SK-N-SH treated with all-trans-retinoic acid at 6 μM for 48 hours (cell line): ENCODE results near the gene SCAND1.
"Not testable (repeated sequence)": the region's sequence is repeated elsewhere in the genome, so short reads cannot be mapped to it uniquely, and the experiment has no call there.

Experiments used
- ATAC-seq: fragments of 200-7000 bp; cut with Tn5 transposase; 3 replicates; pipeline ENCODE4 v1.9.1; 2020; ENCODE audit warnings: mild to moderate bottlenecking, moderate library complexity
- BACH2 ChIP-seq: fragments of 250-450 bp; sonication (Bioruptor Pico); IDR thresholded peaks from 2 replicates; pipeline ENCODE4 v1.9.0; 2021; ENCODE audit warnings: mild to moderate bottlenecking, borderline replicate concordance
- CREB5 ChIP-seq: fragments of 250-450 bp; sonication (Bioruptor Pico); IDR thresholded peaks from 2 replicates; pipeline ENCODE4 v1.5.1; 2020; ENCODE audit warnings: low read depth, mild to moderate bottlenecking, moderate library complexity
- CSDC2 ChIP-seq: fragments of 250-450 bp; sonication (Bioruptor Pico); IDR thresholded peaks from 2 replicates; pipeline ENCODE4 v1.5.0; 2020; ENCODE audit warnings: mild to moderate bottlenecking, moderate library complexity
- CSRNP3 ChIP-seq: fragments of 250-450 bp; sonication (Bioruptor Pico); IDR thresholded peaks from 2 replicates; pipeline ENCODE4 v1.5.1; 2021; ENCODE audit warnings: mild to moderate bottlenecking, moderate library complexity
- ESRRG ChIP-seq: fragments of 250-450 bp; sonication (Bioruptor Pico); IDR thresholded peaks from 2 replicates; pipeline ENCODE4 v1.6.1; 2021; ENCODE audit warnings: mild to moderate bottlenecking
- ISL1 ChIP-seq: fragments of 250-450 bp; sonication (Bioruptor Pico); IDR thresholded peaks from 2 replicates; pipeline ENCODE4 v2.1.2; 2022; ENCODE audit warnings: mild to moderate bottlenecking, moderate library complexity
- OSR1 ChIP-seq: fragments of 250-450 bp; sonication (Bioruptor Pico); IDR thresholded peaks from 2 replicates; pipeline ENCODE4 v1.8.0; 2022; ENCODE audit warnings: moderate library complexity, mild to moderate bottlenecking, inconsistent platforms
- POU6F1 ChIP-seq: fragments of 250-450 bp; sonication (Bioruptor Pico); IDR thresholded peaks from 2 replicates; pipeline ENCODE4 v1.8.0; 2021; ENCODE audit warnings: low read depth, mild to moderate bottlenecking, moderate library complexity, borderline replicate concordance
- PPARA ChIP-seq: fragments of 250-450 bp; sonication (Bioruptor Pico); IDR thresholded peaks from 2 replicates; pipeline ENCODE4 v1.5.0; 2020; ENCODE audit warnings: mild to moderate bottlenecking, borderline replicate concordance
- RARB ChIP-seq: fragments of 250-450 bp; sonication (Bioruptor Pico); IDR thresholded peaks from 2 replicates; pipeline ENCODE4 v1.8.0; 2021; ENCODE audit warnings: mild to moderate bottlenecking, moderate library complexity
- SNAI2 ChIP-seq: fragments of 250-450 bp; sonication (Bioruptor Pico); IDR thresholded peaks from 2 replicates; pipeline ENCODE4 v1.5.0; 2020; ENCODE audit warnings: mild to moderate bottlenecking, moderate library complexity
- TCF4 ChIP-seq: fragments of 250-450 bp; sonication (Bioruptor Pico); IDR thresholded peaks from 2 replicates; pipeline ENCODE4 v1.8.0; 2021; ENCODE audit warnings: mild to moderate bottlenecking, moderate library complexity, borderline replicate concordance
- ZC3H10 ChIP-seq: fragments of 250-450 bp; sonication (Bioruptor Pico); IDR thresholded peaks from 2 replicates; pipeline ENCODE4 v1.5.1; 2021; ENCODE audit warnings: mild to moderate bottlenecking, moderate library complexity
- ZFP3 ChIP-seq: fragments of 250-450 bp; sonication (Bioruptor Pico); IDR thresholded peaks from 2 replicates; pipeline ENCODE4 v1.5.0; 2020; ENCODE audit warnings: mild to moderate bottlenecking, moderate library complexity
- ZFP30 ChIP-seq: fragments of 450-650 bp; formaldehyde crosslinking; IDR thresholded peaks from 2 replicates; pipeline ENCODE4 v1.5.0; 2022; ENCODE audit warnings: mild to moderate bottlenecking, moderate library complexity
- ZNF8 ChIP-seq: fragments of 450-650 bp; formaldehyde crosslinking; IDR thresholded peaks from 2 replicates; pipeline ENCODE4 v1.5.0; 2020; ENCODE audit warnings: mild to moderate bottlenecking, moderate library complexity
- TF ChIP-seq, protein P1 (sequence below): fragments of 250-450 bp; sonication (Bioruptor Pico); IDR thresholded peaks from 2 replicates; pipeline ENCODE4 v1.8.0; 2020; ENCODE audit warnings: mild to moderate bottlenecking, moderate library complexity, borderline replicate concordance
- TF ChIP-seq, protein P2 (sequence below): fragments of 250-450 bp; sonication (Bioruptor Pico); IDR thresholded peaks from 2 replicates; pipeline ENCODE4 v1.5.0; 2020; ENCODE audit warnings: mild to moderate bottlenecking, moderate library complexity

Gene SCAND1

DNA sequence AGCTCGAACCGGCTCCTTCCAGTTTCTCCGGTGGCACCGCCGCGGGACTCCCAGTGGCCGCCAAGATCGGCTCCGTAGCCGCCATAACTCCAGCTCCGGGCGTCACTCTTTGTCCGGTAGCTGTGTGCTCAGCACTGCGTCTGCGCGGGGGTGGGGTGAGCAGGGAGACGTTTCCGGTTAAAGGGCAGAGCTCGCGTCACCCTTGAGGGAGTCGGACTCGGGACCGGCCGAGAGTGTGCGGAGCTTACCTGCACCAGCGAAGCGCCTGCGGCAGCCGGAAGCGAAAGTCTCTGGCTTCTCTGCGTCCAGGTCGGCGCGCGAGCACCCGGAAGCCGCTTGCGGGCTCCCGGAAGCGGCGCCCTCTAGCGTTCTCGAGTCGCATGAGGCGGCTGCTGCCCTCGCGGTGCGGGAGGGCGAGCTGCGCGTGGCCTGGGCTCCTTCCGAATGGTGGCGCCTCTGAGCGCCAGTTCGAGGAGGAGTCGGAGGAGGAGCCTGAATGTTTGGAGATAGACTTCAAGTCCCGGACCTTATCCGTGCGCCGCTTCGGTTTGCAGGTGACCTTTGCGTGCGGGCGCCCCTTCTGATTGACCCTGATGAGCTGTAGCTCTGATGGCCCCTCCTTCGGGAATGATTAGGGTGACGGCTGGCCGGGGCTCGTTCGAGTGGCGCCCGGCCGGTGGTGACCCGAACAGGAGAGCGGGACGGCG is at the start of gene SCAND1:
Gene SCAND1, minus strand, starts transcription at position 303 of the 707 bp plus-strand sequence. Its CDS starts 218 bp downstream, at position 85.
- TF ChIP-seq CSDC2 = no peak
- TF ChIP-seq, protein P1, sequence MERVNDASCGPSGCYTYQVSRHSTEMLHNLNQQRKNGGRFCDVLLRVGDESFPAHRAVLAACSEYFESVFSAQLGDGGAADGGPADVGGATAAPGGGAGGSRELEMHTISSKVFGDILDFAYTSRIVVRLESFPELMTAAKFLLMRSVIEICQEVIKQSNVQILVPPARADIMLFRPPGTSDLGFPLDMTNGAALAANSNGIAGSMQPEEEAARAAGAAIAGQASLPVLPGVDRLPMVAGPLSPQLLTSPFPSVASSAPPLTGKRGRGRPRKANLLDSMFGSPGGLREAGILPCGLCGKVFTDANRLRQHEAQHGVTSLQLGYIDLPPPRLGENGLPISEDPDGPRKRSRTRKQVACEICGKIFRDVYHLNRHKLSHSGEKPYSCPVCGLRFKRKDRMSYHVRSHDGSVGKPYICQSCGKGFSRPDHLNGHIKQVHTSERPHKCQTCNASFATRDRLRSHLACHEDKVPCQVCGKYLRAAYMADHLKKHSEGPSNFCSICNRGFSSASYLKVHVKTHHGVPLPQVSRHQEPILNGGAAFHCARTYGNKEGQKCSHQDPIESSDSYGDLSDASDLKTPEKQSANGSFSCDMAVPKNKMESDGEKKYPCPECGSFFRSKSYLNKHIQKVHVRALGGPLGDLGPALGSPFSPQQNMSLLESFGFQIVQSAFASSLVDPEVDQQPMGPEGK (CRISPR knock-in tag) = peak; percentile 54; the same call in 1 of the 2 replicates
- TF ChIP-seq ZFP3 (CRISPR knock-in tag) = peak; percentile 24; the same call in 1 of the 2 replicates
- no peak for TF ChIP-seq TCF4 (CRISPR knock-in tag)
- no peak for TF ChIP-seq ESRRG (CRISPR knock-in tag)
- peak; percentile 93 for ATAC-seq

- TF ChIP-seq ZFP3 (CRISPR knock-in tag) = no peak
- no peak for TF ChIP-seq POU6F1 (CRISPR knock-in tag)
- no peak for TF ChIP-seq OSR1 (CRISPR knock-in tag)
- no peak for TF ChIP-seq ISL1 (CRISPR knock-in tag)
- no peak for TF ChIP-seq PPARA (CRISPR knock-in tag)
- no peak for TF ChIP-seq CREB5 (CRISPR knock-in tag)
- TF ChIP-seq BACH2 (CRISPR knock-in tag) = no peak
- TF ChIP-seq, protein P1 (CRISPR knock-in tag) = no peak
- ATAC-seq = no peak
These were observed 49.7 kb upstream of the SCAND1 start for GRCh38 chr20:36004045-36004444.

DNA sequence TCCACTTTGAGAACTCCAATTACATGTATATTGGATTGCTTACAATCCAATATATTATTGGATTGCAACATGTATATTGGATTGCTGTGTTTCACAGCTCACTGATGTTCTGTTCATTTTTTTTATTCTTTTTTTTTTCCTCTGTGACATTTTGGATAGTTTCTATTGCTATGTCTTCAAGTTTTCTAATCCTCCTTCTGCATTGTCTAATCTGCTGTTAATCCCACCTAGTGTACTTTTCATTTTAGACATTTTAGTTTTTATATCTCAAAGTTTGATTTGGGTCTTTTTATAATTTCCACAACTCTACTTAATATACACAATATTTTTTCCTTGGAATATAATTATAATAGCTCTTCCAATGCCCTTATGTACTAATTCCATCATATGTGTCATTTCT is 48.6 kb upstream of the SCAND1 start:
- TF ChIP-seq SNAI2 (CRISPR knock-in tag) (no peak), ZFP30 (CRISPR knock-in tag) (peak; percentile 66)
- ATAC-seq = no peak

GRCh38 chr20:36001331-36001730 is 47.0 kb upstream of the SCAND1 start:
- not testable (repeated sequence) for ATAC-seq

DNA sequence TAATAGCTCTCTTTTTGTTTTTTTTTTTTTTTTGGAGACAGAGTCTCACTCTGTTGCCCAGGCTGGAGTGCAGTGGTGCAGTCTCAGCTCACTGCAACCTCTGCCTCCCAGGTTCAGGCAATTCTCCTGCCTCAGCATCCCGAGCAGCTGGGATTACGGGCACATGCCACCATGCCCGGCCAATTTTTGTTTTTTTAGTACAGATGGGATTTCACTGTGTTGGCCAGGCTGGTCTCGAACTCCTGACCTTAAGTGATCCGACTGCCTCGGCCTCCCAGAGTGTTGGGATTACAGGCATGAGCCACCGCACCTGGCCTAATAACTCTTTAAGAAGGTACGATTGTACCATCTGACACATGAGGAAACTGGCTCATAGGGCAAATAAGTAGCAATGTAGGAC is 42.2 kb upstream of the SCAND1 start:
- ATAC-seq = not testable (repeated sequence)

DNA sequence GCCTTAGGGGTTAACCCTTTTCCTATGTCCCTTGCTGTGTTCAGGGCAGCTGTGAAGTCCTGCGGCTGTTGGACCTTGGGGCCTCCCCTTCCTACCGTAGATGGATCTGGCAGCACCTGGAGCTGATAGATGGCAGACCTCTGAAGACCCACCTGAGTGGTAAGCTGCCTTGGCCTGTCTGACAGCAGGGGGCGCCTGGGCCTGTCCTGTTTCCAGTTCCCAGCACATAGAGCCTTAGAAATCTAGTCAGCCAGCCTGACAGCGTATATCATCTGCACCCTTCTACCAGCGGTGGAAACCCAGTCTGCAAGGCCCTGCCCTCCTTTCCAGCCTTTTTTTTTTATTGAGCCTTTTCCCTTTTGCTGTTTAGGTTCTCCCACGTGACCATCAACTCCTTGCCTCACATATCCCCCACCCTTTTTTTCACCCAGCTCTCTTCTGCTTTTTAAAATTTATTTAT is 40.7 kb upstream of the SCAND1 start:
- peak; percentile 97 for ATAC-seq
- no peak for TF ChIP-seq ZFP30 (CRISPR knock-in tag)
- no peak for TF ChIP-seq POU6F1 (CRISPR knock-in tag)
- TF ChIP-seq ZFP3 (CRISPR knock-in tag) = no peak
- no peak for TF ChIP-seq TCF4 (CRISPR knock-in tag)
- no peak for TF ChIP-seq ZNF8 (CRISPR knock-in tag)
- TF ChIP-seq SNAI2 (CRISPR knock-in tag) = no peak
- no peak for TF ChIP-seq RARB (CRISPR knock-in tag)
- no peak for TF ChIP-seq CSRNP3 (CRISPR knock-in tag)
- TF ChIP-seq, protein P2, sequence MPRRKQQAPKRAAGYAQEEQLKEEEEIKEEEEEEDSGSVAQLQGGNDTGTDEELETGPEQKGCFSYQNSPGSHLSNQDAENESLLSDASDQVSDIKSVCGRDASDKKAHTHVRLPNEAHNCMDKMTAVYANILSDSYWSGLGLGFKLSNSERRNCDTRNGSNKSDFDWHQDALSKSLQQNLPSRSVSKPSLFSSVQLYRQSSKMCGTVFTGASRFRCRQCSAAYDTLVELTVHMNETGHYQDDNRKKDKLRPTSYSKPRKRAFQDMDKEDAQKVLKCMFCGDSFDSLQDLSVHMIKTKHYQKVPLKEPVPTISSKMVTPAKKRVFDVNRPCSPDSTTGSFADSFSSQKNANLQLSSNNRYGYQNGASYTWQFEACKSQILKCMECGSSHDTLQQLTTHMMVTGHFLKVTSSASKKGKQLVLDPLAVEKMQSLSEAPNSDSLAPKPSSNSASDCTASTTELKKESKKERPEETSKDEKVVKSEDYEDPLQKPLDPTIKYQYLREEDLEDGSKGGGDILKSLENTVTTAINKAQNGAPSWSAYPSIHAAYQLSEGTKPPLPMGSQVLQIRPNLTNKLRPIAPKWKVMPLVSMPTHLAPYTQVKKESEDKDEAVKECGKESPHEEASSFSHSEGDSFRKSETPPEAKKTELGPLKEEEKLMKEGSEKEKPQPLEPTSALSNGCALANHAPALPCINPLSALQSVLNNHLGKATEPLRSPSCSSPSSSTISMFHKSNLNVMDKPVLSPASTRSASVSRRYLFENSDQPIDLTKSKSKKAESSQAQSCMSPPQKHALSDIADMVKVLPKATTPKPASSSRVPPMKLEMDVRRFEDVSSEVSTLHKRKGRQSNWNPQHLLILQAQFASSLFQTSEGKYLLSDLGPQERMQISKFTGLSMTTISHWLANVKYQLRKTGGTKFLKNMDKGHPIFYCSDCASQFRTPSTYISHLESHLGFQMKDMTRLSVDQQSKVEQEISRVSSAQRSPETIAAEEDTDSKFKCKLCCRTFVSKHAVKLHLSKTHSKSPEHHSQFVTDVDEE (CRISPR knock-in tag) = no peak
- no peak for TF ChIP-seq ZC3H10 (CRISPR knock-in tag)
